ENCODE results near the gene TCFL5.

TCFL5 gene

DNA sequence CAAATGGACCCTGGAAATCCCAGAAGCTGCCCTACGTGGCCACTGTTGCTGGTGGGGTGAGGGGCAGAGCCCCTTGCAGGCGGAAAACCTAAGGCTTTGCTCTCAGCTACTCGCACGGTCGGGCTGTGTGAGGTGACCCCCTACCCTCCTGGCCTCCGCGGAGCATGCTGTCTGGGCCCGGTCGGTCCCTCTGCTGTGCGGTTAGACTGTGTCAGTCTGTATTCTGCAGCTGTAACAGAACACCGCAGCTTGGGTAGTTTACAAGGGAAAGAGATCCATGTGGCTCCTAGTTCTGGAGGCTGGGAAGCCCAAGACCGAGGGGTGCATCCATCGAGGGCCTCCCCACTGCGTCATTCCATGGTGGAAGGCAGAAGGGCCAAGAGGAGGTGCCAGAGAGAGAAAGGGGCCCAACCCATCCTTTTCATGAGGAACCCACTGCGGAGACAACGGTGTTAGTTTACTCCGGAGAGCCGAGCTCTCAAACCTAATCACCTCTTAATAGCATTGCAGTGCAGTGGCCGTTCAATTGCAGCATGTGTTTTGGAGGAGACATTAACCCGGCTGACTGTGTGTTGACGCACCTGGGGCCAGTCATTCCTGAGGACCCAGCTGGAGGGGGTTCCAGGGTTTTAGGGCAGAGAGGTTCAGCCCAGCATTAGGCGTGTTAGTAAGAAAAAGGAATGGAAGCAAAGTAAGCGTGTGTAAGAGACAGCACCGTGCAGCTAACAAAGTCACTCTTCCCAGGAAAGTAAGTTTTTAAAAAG, 26.5 kb downstream of the TCFL5 start:
- TF ChIP-seq, protein P1, sequence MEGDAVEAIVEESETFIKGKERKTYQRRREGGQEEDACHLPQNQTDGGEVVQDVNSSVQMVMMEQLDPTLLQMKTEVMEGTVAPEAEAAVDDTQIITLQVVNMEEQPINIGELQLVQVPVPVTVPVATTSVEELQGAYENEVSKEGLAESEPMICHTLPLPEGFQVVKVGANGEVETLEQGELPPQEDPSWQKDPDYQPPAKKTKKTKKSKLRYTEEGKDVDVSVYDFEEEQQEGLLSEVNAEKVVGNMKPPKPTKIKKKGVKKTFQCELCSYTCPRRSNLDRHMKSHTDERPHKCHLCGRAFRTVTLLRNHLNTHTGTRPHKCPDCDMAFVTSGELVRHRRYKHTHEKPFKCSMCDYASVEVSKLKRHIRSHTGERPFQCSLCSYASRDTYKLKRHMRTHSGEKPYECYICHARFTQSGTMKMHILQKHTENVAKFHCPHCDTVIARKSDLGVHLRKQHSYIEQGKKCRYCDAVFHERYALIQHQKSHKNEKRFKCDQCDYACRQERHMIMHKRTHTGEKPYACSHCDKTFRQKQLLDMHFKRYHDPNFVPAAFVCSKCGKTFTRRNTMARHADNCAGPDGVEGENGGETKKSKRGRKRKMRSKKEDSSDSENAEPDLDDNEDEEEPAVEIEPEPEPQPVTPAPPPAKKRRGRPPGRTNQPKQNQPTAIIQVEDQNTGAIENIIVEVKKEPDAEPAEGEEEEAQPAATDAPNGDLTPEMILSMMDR (IDR thresholded peaks at IDR 0.05; ENCODE audit: low read depth, low read length, missing control alignments), result no peak
- no peak for DNase-seq (ENCODE audit: low read depth)

DNA sequence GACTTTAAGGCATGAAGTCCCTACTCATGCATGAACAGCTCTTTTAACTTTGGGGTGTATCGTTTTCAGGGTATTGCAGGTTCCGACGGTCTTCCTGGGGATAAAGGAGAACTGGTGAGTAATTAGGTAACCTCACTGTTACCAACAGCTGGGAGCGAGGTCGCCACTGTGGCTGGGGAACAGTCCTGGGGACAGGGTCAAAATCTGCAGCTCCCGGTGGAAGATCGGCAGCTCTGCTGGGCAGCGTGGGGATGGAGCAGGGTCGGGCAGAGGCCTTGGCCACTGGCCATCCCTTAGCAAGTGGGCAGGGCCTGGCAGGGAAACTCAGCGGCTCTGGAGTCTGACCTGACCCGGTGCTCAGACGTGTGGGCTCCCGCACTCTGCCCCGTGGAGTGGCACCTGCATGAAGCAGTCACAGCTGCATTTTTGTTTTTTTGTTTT, 28.7 kb downstream of the TCFL5 start:
- DNase-seq (ENCODE audit: low read depth), result no peak
- H3K4me3 ChIP-seq (ENCODE audit: low read depth, low read length), result peak overlapping the region; percentile 12
- TF ChIP-seq, protein P1 (IDR thresholded peaks at IDR 0.05; ENCODE audit: low read depth, low read length, missing control alignments), result no peak

More for the DNA sequence above, 26.5 kb downstream of the TCFL5 start:
- no peak overlapping the region for H3K4me3 ChIP-seq (ENCODE audit: low read depth, low read length)

DNA sequence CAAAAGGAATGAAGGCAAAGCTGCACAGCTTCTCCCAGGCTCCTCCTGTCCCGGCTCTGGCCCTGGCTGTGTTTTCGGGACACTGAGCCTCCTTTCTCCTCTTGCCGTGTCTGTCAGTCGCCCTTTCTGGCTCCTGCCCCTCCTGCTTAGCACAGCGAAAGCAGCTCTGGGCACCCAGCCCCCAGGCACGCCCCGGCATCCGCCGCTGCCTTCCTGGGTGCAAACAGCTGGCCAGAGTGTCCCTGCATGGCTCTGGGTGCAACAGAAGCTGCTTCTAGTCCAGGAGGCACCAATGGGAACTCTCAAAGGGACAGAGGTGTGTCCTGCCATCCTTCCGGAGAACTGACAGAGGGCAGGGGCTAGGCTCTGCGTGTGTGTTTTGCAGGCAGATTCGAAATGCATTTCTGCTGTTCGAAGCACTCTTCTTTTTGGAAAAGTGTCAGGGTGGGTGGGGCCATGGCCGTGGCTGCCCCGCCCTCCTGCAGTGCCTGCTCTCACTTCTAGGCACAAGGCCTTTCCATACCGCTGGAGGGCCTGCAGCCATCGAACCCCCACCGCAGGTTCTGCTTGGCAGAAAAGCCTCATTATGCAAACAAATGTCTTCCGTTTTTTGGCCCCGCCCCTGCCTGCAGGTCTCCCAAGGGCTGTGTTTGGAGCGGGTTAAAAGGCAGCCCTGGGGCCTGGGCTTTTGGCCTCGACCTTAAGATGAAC, 29.3 kb downstream of the TCFL5 start:
- H3K4me3 ChIP-seq (ENCODE audit: low read depth, low read length), result peak overlapping the region; percentile 12
- TF ChIP-seq, protein P1 (IDR thresholded peaks at IDR 0.05; ENCODE audit: low read depth, low read length, missing control alignments), result peak; percentile 25
- DNase-seq (ENCODE audit: low read depth), result peak; percentile 45

DNA sequence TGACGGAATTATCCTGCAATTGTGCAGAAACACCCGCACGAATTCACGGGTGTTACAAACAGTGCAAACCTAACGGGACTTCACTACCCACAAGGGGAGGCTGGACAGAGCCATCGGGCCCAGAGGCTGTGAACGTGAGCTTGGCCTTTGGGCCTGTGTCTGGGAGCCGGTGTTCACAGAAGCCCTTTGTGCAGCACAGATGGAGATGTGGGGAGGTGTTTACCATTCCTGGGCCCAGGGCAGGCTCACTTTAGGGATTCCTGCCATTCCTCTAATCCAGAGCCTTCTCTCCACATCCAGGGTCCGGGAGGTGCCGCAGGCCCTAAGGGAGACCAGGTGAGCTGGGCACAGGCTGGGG, 29.8 kb downstream of the TCFL5 start:
- TF ChIP-seq, protein P1 (IDR thresholded peaks at IDR 0.05; ENCODE audit: low read depth, low read length, missing control alignments), result no peak
- H3K4me3 ChIP-seq (ENCODE audit: low read depth, low read length), result no peak overlapping the region
- DNase-seq (ENCODE audit: low read depth), result no peak

DNA sequence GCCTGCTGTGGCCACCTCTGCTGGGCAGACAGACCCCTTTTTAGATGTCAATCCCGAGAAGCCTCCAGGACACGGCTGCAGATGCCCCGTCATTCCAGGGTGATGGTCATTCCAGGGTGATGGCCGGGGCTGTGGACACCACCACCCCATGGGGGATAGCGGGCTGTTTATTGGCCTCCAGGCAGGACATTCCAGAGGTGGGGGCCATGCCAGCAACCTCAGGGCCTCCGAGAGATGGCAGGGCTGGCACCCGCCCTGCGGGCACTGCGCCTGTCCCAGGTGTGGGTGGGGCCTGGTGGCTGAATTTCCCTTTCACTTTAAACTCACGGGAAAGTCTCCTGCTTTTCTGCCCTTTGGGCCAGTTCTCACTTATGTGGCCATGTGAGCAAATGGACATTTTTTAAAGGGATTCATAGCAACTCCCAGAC, 30.2 kb downstream of the TCFL5 start:
- TF ChIP-seq, protein P1 (IDR thresholded peaks at IDR 0.05; ENCODE audit: low read depth, low read length, missing control alignments), result no peak
- DNase-seq (ENCODE audit: low read depth), result no peak
- no peak overlapping the region for H3K4me3 ChIP-seq (ENCODE audit: low read depth, low read length)

DNA sequence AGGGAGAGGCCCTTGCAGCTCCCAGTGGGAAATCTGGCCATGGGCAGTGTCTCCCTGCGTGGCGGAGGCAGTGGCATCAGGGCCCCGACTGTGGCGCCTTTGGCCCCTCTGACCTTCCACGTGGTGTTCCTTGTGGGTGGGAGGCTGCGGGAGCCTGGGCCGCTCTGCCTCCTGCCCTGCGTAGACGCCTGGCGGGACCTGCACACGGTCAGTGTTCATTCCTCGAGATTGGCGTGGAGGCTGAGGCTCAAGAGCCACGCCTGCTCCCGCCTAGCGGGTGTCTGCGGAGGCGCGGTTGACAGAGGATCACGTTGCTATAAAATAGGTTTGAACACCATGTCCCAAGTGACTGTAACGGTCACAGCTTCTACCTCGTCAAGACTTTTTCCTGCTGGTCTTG, 30.8 kb downstream of the TCFL5 start:
- TF ChIP-seq, protein P1 (IDR thresholded peaks at IDR 0.05; ENCODE audit: low read depth, low read length, missing control alignments), result no peak
- no peak for DNase-seq (ENCODE audit: low read depth)
- no peak overlapping the region for H3K4me3 ChIP-seq (ENCODE audit: low read depth, low read length)
